ENCODE data around the gene HIVEP3.

DNA sequence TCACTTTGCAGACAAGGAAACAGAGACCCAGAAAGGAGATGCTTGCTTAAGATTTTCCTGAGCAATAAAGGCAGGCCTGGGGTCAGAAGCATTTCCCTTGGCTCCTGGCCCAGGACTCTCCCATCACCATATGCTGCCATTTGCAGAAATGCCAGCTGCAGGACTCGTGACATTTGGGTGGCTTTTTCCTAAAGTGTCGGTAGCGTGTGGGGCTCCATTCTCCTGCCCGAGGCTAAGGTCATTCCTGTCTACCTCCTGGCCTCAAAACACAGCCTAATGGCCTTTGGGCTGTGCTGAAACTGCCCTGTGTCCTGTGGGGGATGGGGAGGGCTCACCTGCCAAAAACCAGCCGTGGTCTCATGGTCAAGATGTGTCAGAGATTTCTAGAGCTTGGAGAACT, 218.1 kb downstream of the HIVEP3 start:
- TF ChIP-seq, protein P1, sequence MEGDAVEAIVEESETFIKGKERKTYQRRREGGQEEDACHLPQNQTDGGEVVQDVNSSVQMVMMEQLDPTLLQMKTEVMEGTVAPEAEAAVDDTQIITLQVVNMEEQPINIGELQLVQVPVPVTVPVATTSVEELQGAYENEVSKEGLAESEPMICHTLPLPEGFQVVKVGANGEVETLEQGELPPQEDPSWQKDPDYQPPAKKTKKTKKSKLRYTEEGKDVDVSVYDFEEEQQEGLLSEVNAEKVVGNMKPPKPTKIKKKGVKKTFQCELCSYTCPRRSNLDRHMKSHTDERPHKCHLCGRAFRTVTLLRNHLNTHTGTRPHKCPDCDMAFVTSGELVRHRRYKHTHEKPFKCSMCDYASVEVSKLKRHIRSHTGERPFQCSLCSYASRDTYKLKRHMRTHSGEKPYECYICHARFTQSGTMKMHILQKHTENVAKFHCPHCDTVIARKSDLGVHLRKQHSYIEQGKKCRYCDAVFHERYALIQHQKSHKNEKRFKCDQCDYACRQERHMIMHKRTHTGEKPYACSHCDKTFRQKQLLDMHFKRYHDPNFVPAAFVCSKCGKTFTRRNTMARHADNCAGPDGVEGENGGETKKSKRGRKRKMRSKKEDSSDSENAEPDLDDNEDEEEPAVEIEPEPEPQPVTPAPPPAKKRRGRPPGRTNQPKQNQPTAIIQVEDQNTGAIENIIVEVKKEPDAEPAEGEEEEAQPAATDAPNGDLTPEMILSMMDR (IDR thresholded peaks at IDR 0.05; ENCODE audit: low read length), result no peak
- no peak for TF ChIP-seq EZH2 (IDR thresholded peaks at IDR 0.05; ENCODE audit: borderline replicate concordance, low read length)

Measured in OCI-LY1 (cell line).